ENCODE results near the gene CCDC197. TPM values are rescaled to one million over a fixed set of nuclear protein-coding genes. Genes with fewer than 3 reads are reported as not detected.

CCDC197 gene
- total and polyA plus RNA-seq, 8 donors: not detected

- DNase-seq: no peak
- Histone ChIP-seq H3K4me1 (peaks cover 0 to 4% (median 0%) of the 10 kb centered on the region in 4 donors), H3K4me3 (no peak overlapping the region), H3K9me3 (no peaks in the 10 kb centered on the region), H3K27ac (no peak overlapping the region), H3K27me3 (no peaks in the 10 kb centered on the region), H3K36me3 (no peaks in the 10 kb centered on the region)
- WGBS, 5 donors: 70 to 85% (median 81%) methylated on average over 2 of the region's 2 CpGs
- intact Hi-C loops (cut with DNase I; ENCODE audit: low total_unique reads): no loop called here
- TF ChIP-seq POLR2A (IDR thresholded peaks at IDR 0.05) (no peak), POLR2AphosphoS5 (IDR thresholded peaks at IDR 0.05) (no peak), CTCF (IDR thresholded peaks at IDR 0.05) (no peak), EP300 (IDR thresholded peaks at IDR 0.05) (no peak)
These were observed 23.9 kb downstream of the CCDC197 start for GRCh38 chr14:94021001-94021400.

DNA sequence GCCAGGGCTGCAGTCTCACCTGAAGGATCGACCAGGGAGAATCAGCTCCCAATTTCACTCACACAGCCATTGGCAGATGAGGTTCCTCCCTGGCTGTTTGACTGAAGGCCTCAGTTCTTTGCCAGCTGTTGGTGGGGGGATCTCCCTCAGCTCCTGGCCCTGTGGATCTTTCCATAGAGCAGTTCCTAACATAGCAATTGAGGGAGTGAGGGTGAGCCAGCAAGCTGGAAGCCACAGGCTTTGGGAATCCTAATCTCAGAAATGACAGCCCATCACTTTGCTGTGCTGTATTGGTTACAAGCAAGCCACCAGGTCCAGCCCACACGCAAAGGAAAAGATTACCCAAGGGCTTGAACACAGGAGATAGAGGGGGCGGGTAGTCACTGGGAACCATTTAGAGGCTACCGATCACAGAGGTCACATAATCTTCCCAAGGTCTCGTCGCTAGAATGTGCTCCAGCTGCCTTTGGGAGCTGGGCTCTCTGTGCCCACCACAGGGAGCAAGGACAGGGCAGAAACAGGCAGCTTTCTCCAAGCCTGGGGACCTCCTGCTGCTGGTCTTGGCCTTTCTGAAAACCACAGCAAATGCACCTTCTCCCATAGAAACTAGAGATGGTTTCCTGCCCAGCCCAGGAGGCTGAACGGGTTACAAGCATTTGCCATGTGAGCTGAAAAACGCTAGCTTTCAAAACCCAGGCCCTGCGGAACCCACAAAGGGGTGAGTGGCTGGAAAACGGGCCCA is 24.5 kb downstream of the CCDC197 start:
- Histone ChIP-seq H3K4me1 (peaks cover 2 to 10% (median 3%) of the 10 kb centered on the region in 4 donors), H3K27me3 (no peaks in the 10 kb centered on the region), H3K27ac (no peak overlapping the region), H3K36me3 (no peaks in the 10 kb centered on the region), H3K4me3 (no peak overlapping the region), H3K9me3 (no peaks in the 10 kb centered on the region)
- TF ChIP-seq POLR2AphosphoS5 (IDR thresholded peaks at IDR 0.05) (no peak), CTCF (IDR thresholded peaks at IDR 0.05) (no peak), EP300 (IDR thresholded peaks at IDR 0.05) (no peak), POLR2A (IDR thresholded peaks at IDR 0.05) (no peak)
- no peak for DNase-seq
- intact Hi-C loops (cut with DNase I; ENCODE audit: low total_unique reads): no loop called here
- 63 to 73% (median 68%) methylated on average over 10 of the region's 10 CpGs for WGBS, 5 donors

GRCh38 chr14:94022532-94023411 is 25.7 kb downstream of the CCDC197 start:
- intact Hi-C loops (cut with DNase I; ENCODE audit: low total_unique reads): no loop called here
- 64 to 81% (median 66%) methylated on average over 10 of the region's 10 CpGs for WGBS, 5 donors
- H3K27me3 ChIP-seq: no peaks in the 10 kb centered on the region
- H3K4me1 ChIP-seq: peaks cover 6 to 22% (median 14%) of the 10 kb centered on the region in 4 donors
- H3K36me3 ChIP-seq: no peaks in the 10 kb centered on the region
- H3K27ac ChIP-seq: no peak overlapping the region
- TF ChIP-seq CTCF (IDR thresholded peaks at IDR 0.05): no peak
- no peak for TF ChIP-seq EP300 (IDR thresholded peaks at IDR 0.05)
- TF ChIP-seq POLR2AphosphoS5 (IDR thresholded peaks at IDR 0.05): no peak
- no peak for TF ChIP-seq POLR2A (IDR thresholded peaks at IDR 0.05)
- H3K4me3 ChIP-seq: no peak overlapping the region
- DNase-seq: no peak
- H3K9me3 ChIP-seq: no peaks in the 10 kb centered on the region

GRCh38 chr14:94024549-94024948 is 27.4 kb downstream of the CCDC197 start:
- Histone ChIP-seq H3K9me3 (no peaks in the 10 kb centered on the region), H3K4me1 (peaks cover 11 to 37% (median 17%) of the 10 kb centered on the region in 4 donors), H3K27me3 (no peaks in the 10 kb centered on the region), H3K27ac (no peak overlapping the region), H3K36me3 (no peaks in the 10 kb centered on the region), H3K4me3 (no peak overlapping the region)
- DNase-seq: no peak
- TF ChIP-seq POLR2A (IDR thresholded peaks at IDR 0.05) (no peak), CTCF (IDR thresholded peaks at IDR 0.05) (no peak), POLR2AphosphoS5 (IDR thresholded peaks at IDR 0.05) (no peak), EP300 (IDR thresholded peaks at IDR 0.05) (no peak)
- 88 to 97% (median 89%) methylated on average over 2 of the region's 2 CpGs for WGBS, 5 donors
- intact Hi-C loops (cut with DNase I; ENCODE audit: low total_unique reads): no loop called here

Data from stomach (tissue), 9 donors.